HepG2 (cell line): ENCODE results near the gene ZNF860. TPM values are rescaled to one million over a fixed set of nuclear protein-coding genes. Genes with fewer than 3 reads are reported as not detected.

Source experiments
- ATAC-seq: fragments of 200-7000 bp; cut with Tn5 transposase; 3 replicates; pipeline ENCODE4 v1.9.1; 2020; ENCODE audit warnings: mild to moderate bottlenecking, moderate library complexity
- BruUV-seq: library from RNA; stranded (reverse); fragments of 400-500 nt; replicated peaks from 2 replicates; lab custom pipeline; 2021; lab: Mats Ljungman, UMichigan
- CTCF ChIA-PET: fragments of 300-600 bp; formaldehyde crosslinking; extraction: SDS; loops from one replicate; lab custom pipeline; 2021; ENCODE audit warnings: low total read pairs, inconsistent platforms, low intra/inter-chr PET ratio; lab: Yijun Ruan, JAX
- POLR2A ChIA-PET: fragments of 350-600 bp; sonication (Branson Sonifier 250); formaldehyde crosslinking; loops from one replicate; lab custom pipeline; 2020; ENCODE audit warnings: antibody characterized with exemption, inconsistent platforms; lab: Yijun Ruan, JAX
- DNase-seq: peaks from one replicate; pipeline ENCODE4 v3.0.0-alpha.2; 2015; ENCODE audit warnings: low spot score
- FAIRE-seq: peaks from 3 replicates; lab custom pipeline; 2011; peaks lifted over from hg19 to GRCh38; lab: Jason Lieb, UNC
- H2AFZ ChIP-seq: one replicate; pipeline ENCODE4 v1.6.1; 2011; ENCODE audit warnings: low read length, inconsistent platforms
- H3K27ac ChIP-seq: fragments of 300-600 bp; 3 replicates; pipeline ENCODE4 v1.8.0; 2011; ENCODE audit warnings: mixed run types, mild to moderate bottlenecking, mixed read lengths, low read length, inconsistent platforms; ENCODE audit not compliant: insufficient read depth; ENCODE audit errors: extremely low read length
- H3K27me3 ChIP-seq, 2 experiments: fragments of 200-600 bp in 1 of 2; 2 replicates in 1 of 2; 3 replicates in 1 of 2; pipeline versions ENCODE4 v1.6.0 to v1.8.0; 2011; ENCODE audit warnings: low read length in 2 of 2, mild to moderate bottlenecking in 2 of 2, moderate library complexity in 2 of 2, inconsistent platforms in 1 of 2; ENCODE audit not compliant: insufficient read depth in 2 of 2, control insufficient read depth in 1 of 2
- H3K36me3 ChIP-seq, 2 experiments: fragments of 200-600 bp in 1 of 2; replicated peaks in 1 of 2; 2 replicates in 1 of 2; 3 replicates in 1 of 2; pipeline versions ENCODE4 v1.5.1 to v1.8.0; 2011; ENCODE audit warnings: low read length in 2 of 2, inconsistent platforms in 1 of 2; ENCODE audit not compliant: insufficient read depth in 2 of 2, control insufficient read depth in 1 of 2
- H3K4me1 ChIP-seq: 2 replicates; pipeline ENCODE4 v1.5.1; 2012; ENCODE audit warnings: low read length, inconsistent platforms; ENCODE audit not compliant: insufficient read depth
- H3K4me2 ChIP-seq: 2 replicates; pipeline ENCODE4 v1.6.0; 2011; ENCODE audit warnings: low read depth, low read length, inconsistent platforms
- H3K4me3 ChIP-seq, 3 experiments: fragments of 200-600 bp in 1 of 3; sonication (generic), shearing (Covaris generic) in 1 of 3; replicated peaks in 1 of 3; 2 replicates each; pipeline ENCODE4 v1.5.1; 2011 to 2016; ENCODE audit warnings: low read length in 3 of 3, inconsistent platforms in 2 of 3, low read depth in 2 of 3, mild to moderate bottlenecking in 2 of 3, control low read depth in 1 of 3, mixed read lengths in 1 of 3; ENCODE audit not compliant: insufficient read depth in 1 of 3
- H3K79me2 ChIP-seq: one replicate; pipeline ENCODE4 v1.6.1; 2011; ENCODE audit warnings: low read length, inconsistent platforms; ENCODE audit not compliant: insufficient read depth
- H3K9ac ChIP-seq: 2 replicates; pipeline ENCODE4 v1.6.0; 2011; ENCODE audit warnings: mild to moderate bottlenecking, low read depth, low read length, inconsistent platforms; ENCODE audit not compliant: insufficient read depth
- H3K9me3 ChIP-seq: 2 replicates; pipeline ENCODE4 v1.5.1; 2012; ENCODE audit warnings: mild to moderate bottlenecking, low read length
- H4K20me1 ChIP-seq: 2 replicates; pipeline ENCODE4 v1.6.0; 2011; ENCODE audit warnings: inconsistent platforms, mild to moderate bottlenecking, low read length, moderate library complexity; ENCODE audit not compliant: insufficient read depth
- FOXO1 ChIP-seq: sonication (generic); formaldehyde crosslinking; IDR thresholded peaks from 2 replicates; pipeline ENCODE4 v1.4.0; 2020; ENCODE audit warnings: missing genetic modification reagents
- JUND ChIP-seq: sonication (generic); formaldehyde crosslinking; IDR thresholded peaks from 2 replicates; pipeline ENCODE4 v1.8.0; 2022; ENCODE audit warnings: mild to moderate bottlenecking, missing genetic modification reagents
- MED1 ChIP-seq: sonication (generic); formaldehyde crosslinking; IDR thresholded peaks from 2 replicates; pipeline ENCODE4 v1.4.0; 2020; ENCODE audit warnings: missing genetic modification reagents
- MED13 ChIP-seq: sonication (generic); formaldehyde crosslinking; IDR thresholded peaks from 2 replicates; pipeline ENCODE4 v1.5.0; 2020; ENCODE audit warnings: missing genetic modification reagents
- MYNN ChIP-seq: sonication (generic); formaldehyde crosslinking; IDR thresholded peaks from 2 replicates; pipeline ENCODE4 v1.4.0; 2020; ENCODE audit warnings: mild to moderate bottlenecking, low read depth, missing genetic modification reagents
- NR2F2 ChIP-seq: IDR thresholded peaks from 2 replicates; pipeline ENCODE4 v1.6.1; 2012; ENCODE audit warnings: low read depth, inconsistent platforms, borderline replicate concordance
- PHF5A ChIP-seq: IDR thresholded peaks from one replicate; pipeline ENCODE4 v1.6.1; 2018; ENCODE audit warnings: low read depth, missing genetic modification reagents; ENCODE audit not compliant: unreplicated experiment
- RAD21 ChIP-seq: fragments of 450-650 bp; formaldehyde crosslinking; IDR thresholded peaks from 2 replicates; pipeline ENCODE4 v1.5.0; 2020; ENCODE audit warnings: mild to moderate bottlenecking
- SOX6 ChIP-seq, 2 experiments: fragments of 450-650 bp in 1 of 2; sonication (generic) in 1 of 2; formaldehyde crosslinking in 1 of 2; IDR thresholded peaks; 2 replicates each; pipeline versions ENCODE4 v1.4.0 to v1.6.1; 2017 to 2020; ENCODE audit warnings: antibody characterized with exemption in 1 of 2, mild to moderate bottlenecking in 1 of 2, missing genetic modification reagents in 1 of 2
- TAF1 ChIP-seq: sonication (generic); formaldehyde crosslinking; IDR thresholded peaks from 2 replicates; pipeline ENCODE4 v1.4.0; 2020; ENCODE audit warnings: missing genetic modification reagents
- TMF1 ChIP-seq: sonication (generic); formaldehyde crosslinking; IDR thresholded peaks from 2 replicates; pipeline ENCODE4 v1.8.1; 2022; ENCODE audit warnings: low read depth, missing genetic modification reagents
- ZBTB8A ChIP-seq: sonication (generic); formaldehyde crosslinking; IDR thresholded peaks from 2 replicates; pipeline ENCODE4 v1.4.0; 2020; ENCODE audit warnings: mild to moderate bottlenecking, low read depth, missing genetic modification reagents, borderline replicate concordance
- ZFP1 ChIP-seq: IDR thresholded peaks from 2 replicates; pipeline ENCODE4 v1.6.1; 2016
- ZMYM4 ChIP-seq: sonication (generic); formaldehyde crosslinking; IDR thresholded peaks from 2 replicates; pipeline ENCODE4 v1.8.1; 2023; ENCODE audit warnings: mild to moderate bottlenecking, missing genetic modification reagents
- ZNF180 ChIP-seq: sonication (generic); formaldehyde crosslinking; IDR thresholded peaks from 2 replicates; pipeline ENCODE4 v1.4.0; 2020; ENCODE audit warnings: low read depth, missing genetic modification reagents, borderline replicate concordance
- ZNF264 ChIP-seq: sonication (generic); formaldehyde crosslinking; IDR thresholded peaks from 2 replicates; pipeline ENCODE4 v1.4.0; 2020; ENCODE audit warnings: missing genetic modification reagents
- ZNF3 ChIP-seq: IDR thresholded peaks from 2 replicates; pipeline ENCODE4 v1.7.0; 2017; ENCODE audit warnings: inconsistent platforms
- ZNF33A ChIP-seq: sonication (generic); formaldehyde crosslinking; IDR thresholded peaks from 2 replicates; pipeline ENCODE4 v1.5.1; 2020; ENCODE audit warnings: missing genetic modification reagents, mild to moderate bottlenecking, moderate library complexity, borderline replicate concordance
- ZNF530 ChIP-seq: sonication (generic); formaldehyde crosslinking; IDR thresholded peaks from 2 replicates; pipeline ENCODE4 v1.5.0; 2020; ENCODE audit warnings: low read depth, mild to moderate bottlenecking, missing genetic modification reagents
- ZNF563 ChIP-seq: sonication (generic); formaldehyde crosslinking; IDR thresholded peaks from 2 replicates; pipeline ENCODE4 v1.8.0; 2022; ENCODE audit warnings: mild to moderate bottlenecking, moderate library complexity, missing genetic modification reagents
- WGBS: methylation state at CpG from one replicate; pipeline ENCODE4 v1.1.6; 2017; ENCODE audit warnings: low lambda C conversion rate; 5-methylcytosine and 5-hydroxymethylcytosine counted together
- in situ Hi-C: cut with HindIII; loops from 2 replicates; pipeline ENCODE4 v1.10.0; 2017; ENCODE audit warnings: low pct_unique_long_range_greater_than_20kb; ENCODE audit not compliant: extremely low pct_ligation_motif_present
- intact Hi-C: fragments of 100-400 bp; cut with micrococcal nuclease; formaldehyde crosslinking; loops from one replicate; pipeline ENCODE4 v1.10.0; 2022; ENCODE audit not compliant: unreplicated experiment
- polyA plus RNA-seq, 8 experiments: library from polyadenylated mRNA; depleted of rRNA in 3 of 8; stranded (reverse) in 7 of 8; unstranded in 1 of 8; fragments of >200 nt; fragmentation: Illumina TruSeq in 4 of 8; extraction: Trizol in 4 of 8; gene quantifications; 2 replicates each; pipeline versions ENCODE4 v1.2.1 to v1.2.3, GENCODE V29; 2011 to 2016; ENCODE audit warnings: low read depth in 4 of 8, missing spikeins in 1 of 8, mixed read lengths in 1 of 8; ENCODE audit not compliant: insufficient read depth in 1 of 8
- total RNA-seq, 5 experiments: library from RNA; depleted of rRNA; stranded (reverse); fragments of >200 nt; fragmentation: Illumina TruSeq; extraction: Trizol; gene quantifications; 2 replicates each; pipeline ENCODE4 v1.2.3, GENCODE V29; 2016; ENCODE audit warnings: low read depth in 1 of 5
- TF ChIP-seq, protein P1 (sequence below): sonication (generic); formaldehyde crosslinking; IDR thresholded peaks from 2 replicates; pipeline ENCODE4 v1.4.0; 2020; ENCODE audit warnings: mild to moderate bottlenecking, missing genetic modification reagents
- TF ChIP-seq, protein P2 (sequence below): sonication (generic); formaldehyde crosslinking; IDR thresholded peaks from 2 replicates; pipeline ENCODE4 v1.8.1; 2023; ENCODE audit warnings: missing genetic modification reagents, mild to moderate bottlenecking, borderline replicate concordance
- TF ChIP-seq, protein P3 (sequence below): sonication (generic); formaldehyde crosslinking; IDR thresholded peaks from 2 replicates; pipeline ENCODE4 v1.4.0; 2020; ENCODE audit warnings: missing genetic modification reagents
- TF ChIP-seq, protein P4 (sequence below): sonication (generic); formaldehyde crosslinking; IDR thresholded peaks from 2 replicates; pipeline ENCODE4 v1.4.0; 2020; ENCODE audit warnings: missing genetic modification reagents, borderline replicate concordance

Gene ZNF860
- total and polyA plus RNA-seq, 2 of the 13 experiments (the other 11 are each of a cell fraction or from before 2014, with no cell fraction given): 0.55 to 0.73 TPM

GRCh38 chr3:31968927-31969418, 12.6 kb upstream of the ZNF860 start:
- peak overlapping the region; percentile 70 for H3K9ac ChIP-seq
- FAIRE-seq: peak; percentile 88
- TF ChIP-seq SOX6 (IDR thresholded peaks at IDR 0.05) (no peak), SOX6 (CRISPR knock-in tag; IDR thresholded peaks at IDR 0.05) (peak; percentile 90), ZNF180 (CRISPR knock-in tag) (no peak), ZNF33A (CRISPR knock-in tag) (no peak), NR2F2 (peak; percentile 75; the same call in 1 of the 2 replicates), MED1 (peak; percentile 39; the same call in 1 of the 2 replicates), ZNF530 (no peak), TAF1 (no peak), MED13 (CRISPR knock-in tag) (no peak), ZFP1 (no peak), FOXO1 (CRISPR knock-in tag) (no peak), RAD21 (CRISPR knock-in tag) (no peak), ZNF563 (CRISPR knock-in tag) (no peak), ZBTB8A (CRISPR knock-in tag) (no peak), MYNN (no peak), ZNF3 (0 out of 2 replicates have a peak, but pooled peaks have one; percentile 7), ZMYM4 (CRISPR knock-in tag) (0 out of 2 replicates have a peak, but pooled peaks have one; percentile 46), TMF1 (no peak), JUND (CRISPR knock-in tag) (no peak), ZNF264 (no peak), PHF5A (CRISPR knock-in tag) (no peak)
- TF ChIP-seq, protein P1, sequence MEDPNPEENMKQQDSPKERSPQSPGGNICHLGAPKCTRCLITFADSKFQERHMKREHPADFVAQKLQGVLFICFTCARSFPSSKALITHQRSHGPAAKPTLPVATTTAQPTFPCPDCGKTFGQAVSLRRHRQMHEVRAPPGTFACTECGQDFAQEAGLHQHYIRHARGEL (CRISPR knock-in tag): no peak
- TF ChIP-seq, protein P2, sequence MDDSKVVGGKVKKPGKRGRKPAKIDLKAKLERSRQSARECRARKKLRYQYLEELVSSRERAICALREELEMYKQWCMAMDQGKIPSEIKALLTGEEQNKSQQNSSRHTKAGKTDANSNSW: no peak
- TF ChIP-seq, protein P3, sequence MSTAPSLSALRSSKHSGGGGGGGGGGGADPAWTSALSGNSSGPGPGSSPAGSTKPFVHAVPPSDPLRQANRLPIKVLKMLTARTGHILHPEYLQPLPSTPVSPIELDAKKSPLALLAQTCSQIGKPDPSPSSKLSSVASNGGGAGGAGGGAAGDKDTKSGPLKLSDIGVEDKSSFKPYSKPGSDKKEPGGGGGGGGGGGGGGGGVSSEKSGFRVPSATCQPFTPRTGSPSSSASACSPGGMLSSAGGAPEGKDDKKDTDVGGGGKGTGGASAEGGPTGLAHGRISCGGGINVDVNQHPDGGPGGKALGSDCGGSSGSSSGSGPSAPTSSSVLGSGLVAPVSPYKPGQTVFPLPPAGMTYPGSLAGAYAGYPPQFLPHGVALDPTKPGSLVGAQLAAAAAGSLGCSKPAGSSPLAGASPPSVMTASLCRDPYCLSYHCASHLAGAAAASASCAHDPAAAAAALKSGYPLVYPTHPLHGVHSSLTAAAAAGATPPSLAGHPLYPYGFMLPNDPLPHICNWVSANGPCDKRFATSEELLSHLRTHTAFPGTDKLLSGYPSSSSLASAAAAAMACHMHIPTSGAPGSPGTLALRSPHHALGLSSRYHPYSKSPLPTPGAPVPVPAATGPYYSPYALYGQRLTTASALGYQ (CRISPR knock-in tag): no peak
- TF ChIP-seq, protein P4, sequence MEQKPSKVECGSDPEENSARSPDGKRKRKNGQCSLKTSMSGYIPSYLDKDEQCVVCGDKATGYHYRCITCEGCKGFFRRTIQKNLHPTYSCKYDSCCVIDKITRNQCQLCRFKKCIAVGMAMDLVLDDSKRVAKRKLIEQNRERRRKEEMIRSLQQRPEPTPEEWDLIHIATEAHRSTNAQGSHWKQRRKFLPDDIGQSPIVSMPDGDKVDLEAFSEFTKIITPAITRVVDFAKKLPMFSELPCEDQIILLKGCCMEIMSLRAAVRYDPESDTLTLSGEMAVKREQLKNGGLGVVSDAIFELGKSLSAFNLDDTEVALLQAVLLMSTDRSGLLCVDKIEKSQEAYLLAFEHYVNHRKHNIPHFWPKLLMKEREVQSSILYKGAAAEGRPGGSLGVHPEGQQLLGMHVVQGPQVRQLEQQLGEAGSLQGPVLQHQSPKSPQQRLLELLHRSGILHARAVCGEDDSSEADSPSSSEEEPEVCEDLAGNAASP: no peak; the same call in 1 of the 2 replicates

More at GRCh38 chr3:31968927-31969418, 12.6 kb upstream of the ZNF860 start:
- Histone ChIP-seq H3K27ac (peak overlapping the region; percentile 80), H3K9me3 (no peaks in the 10 kb centered on the region), H3K79me2 (peaks cover 77% of the 10 kb centered on the region), H3K4me1 (peaks cover 86% of the 10 kb centered on the region), H2AFZ (no peak overlapping the region), H4K20me1 (no peaks in the 10 kb centered on the region), H3K36me3 (no peaks in the 10 kb centered on the region), H3K27me3 (no peaks in the 10 kb centered on the region), H3K4me2 (peak overlapping the region; percentile 79), H3K4me3 (peak overlapping the region in 2 of 3 experiments; percentile 46 to 52; a peak in 3 of 6 replicates)
- DNase-seq (peak; percentile 96), ATAC-seq (peak; percentile 89)
- ChIA-PET CTCF (no interaction called here), POLR2A (no interaction called here)
- under 1% methylated on average over 6 of the region's 6 CpGs for WGBS
- in situ Hi-C loops (no loop called here), intact Hi-C loops (no loop called here)
- BruUV-seq: no TSS peak
